HepG2 (cell line): ENCODE data around the gene ENO2. TPM values are rescaled to one million over a fixed set of nuclear protein-coding genes. Genes with fewer than 3 reads are reported as not detected.
A peak's percentile ranks its signal among the peaks of the same experiment; 100 is the strongest.

Experiments used
- ARNT2 ChIP-seq: sonication (generic); formaldehyde crosslinking; IDR thresholded peaks from 2 replicates; pipeline ENCODE4 v1.8.0; 2022; ENCODE audit warnings: mild to moderate bottlenecking, low read depth, missing genetic modification reagents, moderate library complexity
- EHMT2 ChIP-seq: fragments of 200-600 bp; sonication (generic); IDR thresholded peaks from 2 replicates; pipeline ENCODE4 v1.7.0; 2017; ENCODE audit warnings: antibody characterized with exemption, low read depth, low read length, borderline replicate concordance
- FOSL2 ChIP-seq: sonication (generic); formaldehyde crosslinking; IDR thresholded peaks from 2 replicates; pipeline ENCODE4 v1.4.0; 2020; ENCODE audit warnings: missing genetic modification reagents
- FOXA3 ChIP-seq: IDR thresholded peaks from 2 replicates; pipeline ENCODE4 v1.6.1; 2016; ENCODE audit warnings: missing genetic modification reagents, missing compliant biosample characterization
- HIVEP1 ChIP-seq: sonication (generic); formaldehyde crosslinking; IDR thresholded peaks from 2 replicates; pipeline ENCODE4 v1.4.0; 2020; ENCODE audit warnings: mild to moderate bottlenecking, missing genetic modification reagents
- HNF4A ChIP-seq: sonication (generic); formaldehyde crosslinking; IDR thresholded peaks from 2 replicates; pipeline ENCODE4 v1.4.0; 2020; ENCODE audit warnings: missing genetic modification reagents
- HNRNPH1 ChIP-seq: fragments of 200-400 bp; formaldehyde crosslinking; optimal IDR thresholded peaks from 2 replicates; pipeline ENCODE3; 2017; ENCODE audit warnings: mild to moderate bottlenecking, low read depth, low read length
- IKZF4 ChIP-seq: sonication (generic); formaldehyde crosslinking; IDR thresholded peaks from 2 replicates; pipeline ENCODE4 v1.5.1; 2020; ENCODE audit warnings: borderline replicate concordance, mild to moderate bottlenecking, low read depth, missing genetic modification reagents; ENCODE audit errors: not compliant biosample characterization
- MAFG ChIP-seq: sonication (generic); formaldehyde crosslinking; IDR thresholded peaks from 2 replicates; pipeline ENCODE4 v1.5.1; 2020; ENCODE audit warnings: mild to moderate bottlenecking, missing genetic modification reagents
- MEF2D ChIP-seq: sonication (generic); formaldehyde crosslinking; IDR thresholded peaks from 2 replicates; pipeline ENCODE4 v1.5.1; 2020; ENCODE audit warnings: mild to moderate bottlenecking, missing genetic modification reagents
- NFKB2 ChIP-seq: sonication (generic); formaldehyde crosslinking; IDR thresholded peaks from 2 replicates; pipeline ENCODE4 v1.4.0; 2020; ENCODE audit warnings: missing genetic modification reagents, borderline replicate concordance
- POLR2AphosphoS5 ChIP-seq: IDR thresholded peaks from 2 replicates; pipeline ENCODE4 v1.6.1; 2012; ENCODE audit warnings: low read depth, low read length
- TEAD3 ChIP-seq: optimal IDR thresholded peaks from 2 replicates; pipeline ENCODE3; 2016; ENCODE audit warnings: borderline replicate concordance
- TFAP4 ChIP-seq: sonication (generic); IDR thresholded peaks from 2 replicates; pipeline ENCODE4 v1.6.1; 2016; ENCODE audit warnings: low read depth, borderline replicate concordance
- TGIF2 ChIP-seq: IDR thresholded peaks from 2 replicates; pipeline ENCODE4 v1.6.1; 2016; ENCODE audit warnings: control low read depth, missing compliant biosample characterization
- U2AF2 ChIP-seq: fragments of 200-400 bp; formaldehyde crosslinking; IDR thresholded peaks from 2 replicates; pipeline ENCODE4 v1.6.1; 2017; ENCODE audit warnings: low read depth, mild to moderate bottlenecking, low read length
- YY1 ChIP-seq: IDR thresholded peaks from 2 replicates; pipeline ENCODE4 v1.6.1; 2011; ENCODE audit warnings: low read length, low read depth, moderate library complexity, mild to moderate bottlenecking; ENCODE audit not compliant: insufficient read depth, insufficient replicate concordance
- ZBTB25 ChIP-seq: IDR thresholded peaks from 2 replicates; pipeline ENCODE4 v1.6.1; 2018; ENCODE audit warnings: missing genetic modification reagents
- ZNF570 ChIP-seq: sonication (generic); formaldehyde crosslinking; IDR thresholded peaks from 2 replicates; pipeline ENCODE4 v1.4.0; 2020; ENCODE audit warnings: mild to moderate bottlenecking, missing genetic modification reagents, borderline replicate concordance
- ZNF775 ChIP-seq: sonication (generic); formaldehyde crosslinking; IDR thresholded peaks from 2 replicates; pipeline ENCODE4 v1.4.0; 2020; ENCODE audit warnings: missing genetic modification reagents, mild to moderate bottlenecking, moderate library complexity, borderline replicate concordance
- ZNF784 ChIP-seq: sonication (generic); formaldehyde crosslinking; IDR thresholded peaks from 2 replicates; pipeline ENCODE4 v1.5.1; 2020; ENCODE audit warnings: missing genetic modification reagents, mild to moderate bottlenecking, borderline replicate concordance
- polyA plus RNA-seq, 8 experiments: library from polyadenylated mRNA; depleted of rRNA in 3 of 8; stranded (reverse) in 7 of 8; unstranded in 1 of 8; fragments of >200 nt; fragmentation: Illumina TruSeq in 4 of 8; extraction: Trizol in 4 of 8; gene quantifications; 2 replicates each; pipeline versions ENCODE4 v1.2.1 to v1.2.3, GENCODE V29; 2011 to 2016; ENCODE audit warnings: low read depth in 4 of 8, missing spikeins in 1 of 8, mixed read lengths in 1 of 8; ENCODE audit not compliant: insufficient read depth in 1 of 8
- total RNA-seq, 5 experiments: library from RNA; depleted of rRNA; stranded (reverse); fragments of >200 nt; fragmentation: Illumina TruSeq; extraction: Trizol; gene quantifications; 2 replicates each; pipeline ENCODE4 v1.2.3, GENCODE V29; 2016; ENCODE audit warnings: low read depth in 1 of 5
- TF ChIP-seq, protein P1 (sequence below): sonication (generic); formaldehyde crosslinking; IDR thresholded peaks from 2 replicates; pipeline ENCODE4 v1.4.0; 2020; ENCODE audit warnings: missing genetic modification reagents, borderline replicate concordance

The ENO2 gene
- total and polyA plus RNA-seq, 2 of the 13 experiments (the other 11 are each of a cell fraction or from before 2014, with no cell fraction given), result 19.3 to 136 TPM

DNA sequence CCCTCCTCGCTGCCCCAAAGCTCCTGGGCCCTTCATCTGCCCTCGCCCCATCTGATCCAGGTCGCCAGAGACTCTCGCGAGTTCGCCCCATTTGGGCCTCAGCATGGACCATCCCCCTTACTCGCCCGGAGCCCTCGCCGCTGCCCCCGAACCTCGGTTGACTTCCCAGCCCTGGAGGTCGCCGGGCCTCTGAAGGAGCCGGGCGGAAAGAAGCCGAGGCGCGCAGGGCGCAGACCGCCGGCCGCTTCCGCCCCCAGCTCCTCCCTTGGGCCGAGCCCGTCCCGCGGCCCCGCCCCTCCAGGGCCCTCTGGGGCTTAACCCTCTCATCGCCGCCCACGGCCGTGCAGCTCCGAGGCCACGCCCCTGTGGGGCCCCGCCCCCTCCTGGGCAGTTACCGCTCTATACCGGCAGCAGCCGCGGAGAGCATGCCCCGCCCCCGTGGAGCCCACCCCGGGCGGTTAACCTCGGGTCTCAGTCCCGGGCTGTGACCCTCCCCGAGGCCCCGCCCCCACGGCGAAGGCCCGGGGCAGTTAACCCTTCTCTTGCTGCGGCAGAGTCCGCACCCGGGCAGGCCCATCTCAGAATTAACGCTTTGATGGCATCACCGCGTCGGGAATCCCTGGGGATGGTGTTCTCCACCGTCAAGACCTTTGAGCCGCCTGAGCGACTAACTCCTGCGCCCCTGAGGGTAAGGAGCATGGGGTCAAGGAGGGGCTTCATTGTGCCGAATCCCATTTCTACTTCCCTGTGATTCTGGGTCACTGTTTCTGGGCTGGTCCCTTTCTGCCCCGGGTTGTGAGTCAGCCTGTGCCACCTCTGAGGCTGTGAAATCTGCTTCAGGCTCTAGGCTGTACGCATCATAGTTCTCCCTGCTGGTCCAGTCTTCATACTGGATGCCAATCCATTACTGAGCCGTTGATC is 41.0 kb upstream of the ENO2 start, which contains the start of gene SPSB2 (continued):
- no peak for TF ChIP-seq HNRNPH1
- no peak for TF ChIP-seq MAFG (CRISPR knock-in tag)
- peak; percentile 53 for TF ChIP-seq MEF2D (CRISPR knock-in tag)
- TF ChIP-seq POLR2AphosphoS5, result peak; percentile 61
- TF ChIP-seq ZNF570, result no peak
- TF ChIP-seq ARNT2 (CRISPR knock-in tag), result peak; percentile 74; the same call in 1 of the 2 replicates
- TF ChIP-seq TEAD3 (CRISPR knock-in tag), result peak; percentile 38
- TF ChIP-seq ZNF775 (CRISPR knock-in tag), result no peak
- peak; percentile 66; the same call in 1 of the 2 replicates for TF ChIP-seq ZBTB25
- peak; percentile 23 for TF ChIP-seq FOSL2 (CRISPR knock-in tag)
- peak; percentile 66 for TF ChIP-seq YY1
- no peak; the same call in 1 of the 2 replicates for TF ChIP-seq HNF4A (CRISPR knock-in tag)
- no peak for TF ChIP-seq EHMT2
- 0 out of 2 replicates have a peak, but pooled peaks have one; percentile 31 for TF ChIP-seq TGIF2 (CRISPR knock-in tag)
- TF ChIP-seq FOXA3 (CRISPR knock-in tag), result peak; percentile 34; the same call in 1 of the 2 replicates
- no peak for TF ChIP-seq NFKB2
- TF ChIP-seq, protein P1, sequence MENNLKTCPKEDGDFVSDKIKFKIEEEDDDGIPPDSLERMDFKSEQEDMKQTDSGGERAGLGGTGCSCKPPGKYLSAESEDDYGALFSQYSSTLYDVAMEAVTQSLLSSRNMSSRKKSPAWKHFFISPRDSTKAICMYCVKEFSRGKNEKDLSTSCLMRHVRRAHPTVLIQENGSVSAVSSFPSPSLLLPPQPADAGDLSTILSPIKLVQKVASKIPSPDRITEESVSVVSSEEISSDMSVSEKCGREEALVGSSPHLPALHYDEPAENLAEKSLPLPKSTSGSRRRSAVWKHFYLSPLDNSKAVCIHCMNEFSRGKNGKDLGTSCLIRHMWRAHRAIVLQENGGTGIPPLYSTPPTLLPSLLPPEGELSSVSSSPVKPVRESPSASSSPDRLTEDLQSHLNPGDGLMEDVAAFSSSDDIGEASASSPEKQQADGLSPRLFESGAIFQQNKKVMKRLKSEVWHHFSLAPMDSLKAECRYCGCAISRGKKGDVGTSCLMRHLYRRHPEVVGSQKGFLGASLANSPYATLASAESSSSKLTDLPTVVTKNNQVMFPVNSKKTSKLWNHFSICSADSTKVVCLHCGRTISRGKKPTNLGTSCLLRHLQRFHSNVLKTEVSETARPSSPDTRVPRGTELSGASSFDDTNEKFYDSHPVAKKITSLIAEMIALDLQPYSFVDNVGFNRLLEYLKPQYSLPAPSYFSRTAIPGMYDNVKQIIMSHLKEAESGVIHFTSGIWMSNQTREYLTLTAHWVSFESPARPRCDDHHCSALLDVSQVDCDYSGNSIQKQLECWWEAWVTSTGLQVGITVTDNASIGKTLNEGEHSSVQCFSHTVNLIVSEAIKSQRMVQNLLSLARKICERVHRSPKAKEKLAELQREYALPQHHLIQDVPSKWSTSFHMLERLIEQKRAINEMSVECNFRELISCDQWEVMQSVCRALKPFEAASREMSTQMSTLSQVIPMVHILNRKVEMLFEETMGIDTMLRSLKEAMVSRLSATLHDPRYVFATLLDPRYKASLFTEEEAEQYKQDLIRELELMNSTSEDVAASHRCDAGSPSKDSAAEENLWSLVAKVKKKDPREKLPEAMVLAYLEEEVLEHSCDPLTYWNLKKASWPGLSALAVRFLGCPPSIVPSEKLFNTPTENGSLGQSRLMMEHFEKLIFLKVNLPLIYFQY, result no peak
- peak; percentile 21; the same call in 1 of the 2 replicates for TF ChIP-seq HIVEP1 (CRISPR knock-in tag)
- TF ChIP-seq TFAP4, result 0 out of 2 replicates have a peak, but pooled peaks have one; percentile 22
- peak; percentile 5; the same call in 1 of the 2 replicates for TF ChIP-seq ZNF784 (CRISPR knock-in tag)
- no peak for TF ChIP-seq U2AF2
- TF ChIP-seq IKZF4, result peak; percentile 63
